Testis (tissue), 2 donors: ENCODE measurements around the gene ATP5MG.

Experiments used
- POLR2A ChIP-seq: fragments of 450-650 bp; IDR thresholded peaks from one replicate; pipeline ENCODE4 v1.6.1; 2017; ENCODE audit warnings: antibody characterized with exemption, mild to moderate bottlenecking, moderate library complexity
- TF ChIP-seq, protein P1 (sequence below), 3 experiments: fragments of 450-650 bp in 2 of 3; fragments of 200-600 bp in 1 of 3; sonication (generic) in 1 of 3; IDR thresholded peaks; one replicate each; pipeline ENCODE4 v1.5.1; 2016 to 2019; ENCODE audit warnings: antibody characterized with exemption in 3 of 3, mild to moderate bottlenecking in 2 of 3, moderate library complexity in 1 of 3

DNA sequence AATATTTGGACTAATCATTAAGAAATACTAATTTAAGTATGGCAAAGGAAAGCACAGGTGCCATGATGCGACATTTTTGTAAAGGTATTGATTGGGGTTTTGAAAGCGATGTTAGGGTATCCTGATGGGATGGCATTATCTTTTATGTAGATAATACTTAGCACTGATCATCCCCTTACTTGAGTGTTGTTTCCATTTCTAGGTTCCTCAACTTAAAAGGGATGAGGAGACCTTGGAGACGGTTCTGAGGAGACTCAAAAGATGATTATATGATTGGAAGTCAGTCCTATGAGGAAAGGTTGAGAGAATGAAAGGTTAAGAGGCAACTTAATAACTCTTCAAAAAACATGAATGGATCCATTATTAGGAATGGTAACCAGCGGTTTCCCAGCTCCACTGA, 46.0 kb downstream of the ATP5MG start:
- TF ChIP-seq, protein P1, sequence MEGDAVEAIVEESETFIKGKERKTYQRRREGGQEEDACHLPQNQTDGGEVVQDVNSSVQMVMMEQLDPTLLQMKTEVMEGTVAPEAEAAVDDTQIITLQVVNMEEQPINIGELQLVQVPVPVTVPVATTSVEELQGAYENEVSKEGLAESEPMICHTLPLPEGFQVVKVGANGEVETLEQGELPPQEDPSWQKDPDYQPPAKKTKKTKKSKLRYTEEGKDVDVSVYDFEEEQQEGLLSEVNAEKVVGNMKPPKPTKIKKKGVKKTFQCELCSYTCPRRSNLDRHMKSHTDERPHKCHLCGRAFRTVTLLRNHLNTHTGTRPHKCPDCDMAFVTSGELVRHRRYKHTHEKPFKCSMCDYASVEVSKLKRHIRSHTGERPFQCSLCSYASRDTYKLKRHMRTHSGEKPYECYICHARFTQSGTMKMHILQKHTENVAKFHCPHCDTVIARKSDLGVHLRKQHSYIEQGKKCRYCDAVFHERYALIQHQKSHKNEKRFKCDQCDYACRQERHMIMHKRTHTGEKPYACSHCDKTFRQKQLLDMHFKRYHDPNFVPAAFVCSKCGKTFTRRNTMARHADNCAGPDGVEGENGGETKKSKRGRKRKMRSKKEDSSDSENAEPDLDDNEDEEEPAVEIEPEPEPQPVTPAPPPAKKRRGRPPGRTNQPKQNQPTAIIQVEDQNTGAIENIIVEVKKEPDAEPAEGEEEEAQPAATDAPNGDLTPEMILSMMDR (IDR thresholded peaks at IDR 0.05) = no peak
- TF ChIP-seq POLR2A = no peak
